H1 (cell line): ENCODE results near the gene FRMD5. TPM values are rescaled to one million over a fixed set of nuclear protein-coding genes. Genes with fewer than 3 reads are reported as not detected.

ENCODE experiments used
- FOSL1 ChIP-seq: IDR thresholded peaks from 2 replicates; pipeline ENCODE4 v1.6.1; 2011; ENCODE audit warnings: mild to moderate bottlenecking, low read depth, low read length, moderate library complexity; ENCODE audit not compliant: insufficient read depth
- HDAC6 ChIP-seq: IDR thresholded peaks from one replicate; pipeline ENCODE4 v1.7.1; 2012; ENCODE audit warnings: low read depth, mild to moderate bottlenecking, inconsistent platforms, low read length, moderate library complexity
- NRF1 ChIP-seq: IDR thresholded peaks from 2 replicates; pipeline ENCODE4 v1.6.1; 2011; ENCODE audit warnings: mild to moderate bottlenecking, low read depth, low read length, improper control_type of control experiment
- POLR2AphosphoS5 ChIP-seq: IDR thresholded peaks from 2 replicates; pipeline ENCODE4 v1.6.1; 2011; ENCODE audit warnings: low read depth, low read length
- TAF1 ChIP-seq: IDR thresholded peaks from 2 replicates; pipeline ENCODE4 v1.6.1; 2011; ENCODE audit warnings: mild to moderate bottlenecking, low read depth, low read length
- YY1 ChIP-seq: IDR thresholded peaks from 2 replicates; pipeline ENCODE4 v1.6.1; 2011; ENCODE audit warnings: low read depth, mild to moderate bottlenecking, low read length
- polyA plus RNA-seq, 7 experiments: library from polyadenylated mRNA; depleted of rRNA in 3 of 7; stranded (reverse) in 5 of 7; unstranded in 2 of 7; fragments of >200 nt in 5 of 7; fragments of 200-250 nt in 2 of 7; gene quantifications; 1 replicate in 5 of 7; 2 replicates in 1 of 7; 4 replicates in 1 of 7; pipeline versions ENCODE4 v1.2.1 to v1.2.3, GENCODE V29; 2011 to 2013; ENCODE audit warnings: missing spikeins in 2 of 7, mixed read lengths in 2 of 7
- total RNA-seq: library from RNA; stranded (reverse); fragmentation: NEBNext Ultra II Directional; extraction: Animal tissue kit (Norgen Biotek cat#: 25700); gene quantifications from 2 replicates; pipeline ENCODE4 v1.2.1, GENCODE V29; 2021
- TF ChIP-seq, protein P1 (sequence below): fragments of 300-600 bp; sonication (generic); IDR thresholded peaks from 2 replicates; pipeline ENCODE4 v1.7.1; 2012; ENCODE audit warnings: low read length, moderate library complexity, mild to moderate bottlenecking, inconsistent platforms; ENCODE audit not compliant: insufficient replicate concordance
- TF ChIP-seq, protein P2 (sequence below): IDR thresholded peaks from 2 replicates; pipeline ENCODE4 v1.6.1; 2011; ENCODE audit warnings: low read depth, mild to moderate bottlenecking, low read length; ENCODE audit not compliant: insufficient read depth
- TF ChIP-seq, protein P3 (sequence below), 3 experiments: IDR thresholded peaks; 1 replicate in 2 of 3; 2 replicates in 1 of 3; pipeline versions ENCODE4 v1.5.1 to v1.6.1; 2011; ENCODE audit warnings: low read length in 3 of 3, mild to moderate bottlenecking in 3 of 3, inconsistent platforms in 2 of 3, low read depth in 1 of 3, moderate library complexity in 1 of 3; ENCODE audit not compliant: insufficient read depth in 1 of 3; ENCODE audit errors: control extremely low read depth in 1 of 3

FRMD5 gene
- total and polyA plus RNA-seq, 2 of the 8 experiments (the other 6 are each of a cell fraction or from before 2014, with no cell fraction given): 10.1 to 12.6 TPM

DNA sequence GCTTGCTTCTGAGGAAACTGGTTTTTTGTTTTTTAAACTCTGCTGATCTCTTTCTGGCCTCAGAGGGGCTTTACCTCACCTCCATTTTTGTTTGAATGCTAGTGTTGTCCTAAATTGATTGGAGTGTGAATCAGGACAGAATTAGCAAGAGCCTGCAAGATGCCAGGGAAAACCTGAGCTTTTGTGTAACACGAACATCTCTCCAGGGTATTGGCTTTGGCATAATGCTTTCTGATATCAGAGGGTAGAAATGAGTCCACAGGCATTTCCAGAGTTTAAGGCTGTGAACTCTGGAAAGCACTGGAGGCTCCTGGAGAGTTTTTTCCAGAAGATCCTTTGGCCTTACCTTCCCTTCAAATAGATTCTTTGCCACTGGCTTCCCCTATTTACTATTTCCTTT lies 281.1 kb downstream of the FRMD5 start (continued):
- TF ChIP-seq, protein P1, sequence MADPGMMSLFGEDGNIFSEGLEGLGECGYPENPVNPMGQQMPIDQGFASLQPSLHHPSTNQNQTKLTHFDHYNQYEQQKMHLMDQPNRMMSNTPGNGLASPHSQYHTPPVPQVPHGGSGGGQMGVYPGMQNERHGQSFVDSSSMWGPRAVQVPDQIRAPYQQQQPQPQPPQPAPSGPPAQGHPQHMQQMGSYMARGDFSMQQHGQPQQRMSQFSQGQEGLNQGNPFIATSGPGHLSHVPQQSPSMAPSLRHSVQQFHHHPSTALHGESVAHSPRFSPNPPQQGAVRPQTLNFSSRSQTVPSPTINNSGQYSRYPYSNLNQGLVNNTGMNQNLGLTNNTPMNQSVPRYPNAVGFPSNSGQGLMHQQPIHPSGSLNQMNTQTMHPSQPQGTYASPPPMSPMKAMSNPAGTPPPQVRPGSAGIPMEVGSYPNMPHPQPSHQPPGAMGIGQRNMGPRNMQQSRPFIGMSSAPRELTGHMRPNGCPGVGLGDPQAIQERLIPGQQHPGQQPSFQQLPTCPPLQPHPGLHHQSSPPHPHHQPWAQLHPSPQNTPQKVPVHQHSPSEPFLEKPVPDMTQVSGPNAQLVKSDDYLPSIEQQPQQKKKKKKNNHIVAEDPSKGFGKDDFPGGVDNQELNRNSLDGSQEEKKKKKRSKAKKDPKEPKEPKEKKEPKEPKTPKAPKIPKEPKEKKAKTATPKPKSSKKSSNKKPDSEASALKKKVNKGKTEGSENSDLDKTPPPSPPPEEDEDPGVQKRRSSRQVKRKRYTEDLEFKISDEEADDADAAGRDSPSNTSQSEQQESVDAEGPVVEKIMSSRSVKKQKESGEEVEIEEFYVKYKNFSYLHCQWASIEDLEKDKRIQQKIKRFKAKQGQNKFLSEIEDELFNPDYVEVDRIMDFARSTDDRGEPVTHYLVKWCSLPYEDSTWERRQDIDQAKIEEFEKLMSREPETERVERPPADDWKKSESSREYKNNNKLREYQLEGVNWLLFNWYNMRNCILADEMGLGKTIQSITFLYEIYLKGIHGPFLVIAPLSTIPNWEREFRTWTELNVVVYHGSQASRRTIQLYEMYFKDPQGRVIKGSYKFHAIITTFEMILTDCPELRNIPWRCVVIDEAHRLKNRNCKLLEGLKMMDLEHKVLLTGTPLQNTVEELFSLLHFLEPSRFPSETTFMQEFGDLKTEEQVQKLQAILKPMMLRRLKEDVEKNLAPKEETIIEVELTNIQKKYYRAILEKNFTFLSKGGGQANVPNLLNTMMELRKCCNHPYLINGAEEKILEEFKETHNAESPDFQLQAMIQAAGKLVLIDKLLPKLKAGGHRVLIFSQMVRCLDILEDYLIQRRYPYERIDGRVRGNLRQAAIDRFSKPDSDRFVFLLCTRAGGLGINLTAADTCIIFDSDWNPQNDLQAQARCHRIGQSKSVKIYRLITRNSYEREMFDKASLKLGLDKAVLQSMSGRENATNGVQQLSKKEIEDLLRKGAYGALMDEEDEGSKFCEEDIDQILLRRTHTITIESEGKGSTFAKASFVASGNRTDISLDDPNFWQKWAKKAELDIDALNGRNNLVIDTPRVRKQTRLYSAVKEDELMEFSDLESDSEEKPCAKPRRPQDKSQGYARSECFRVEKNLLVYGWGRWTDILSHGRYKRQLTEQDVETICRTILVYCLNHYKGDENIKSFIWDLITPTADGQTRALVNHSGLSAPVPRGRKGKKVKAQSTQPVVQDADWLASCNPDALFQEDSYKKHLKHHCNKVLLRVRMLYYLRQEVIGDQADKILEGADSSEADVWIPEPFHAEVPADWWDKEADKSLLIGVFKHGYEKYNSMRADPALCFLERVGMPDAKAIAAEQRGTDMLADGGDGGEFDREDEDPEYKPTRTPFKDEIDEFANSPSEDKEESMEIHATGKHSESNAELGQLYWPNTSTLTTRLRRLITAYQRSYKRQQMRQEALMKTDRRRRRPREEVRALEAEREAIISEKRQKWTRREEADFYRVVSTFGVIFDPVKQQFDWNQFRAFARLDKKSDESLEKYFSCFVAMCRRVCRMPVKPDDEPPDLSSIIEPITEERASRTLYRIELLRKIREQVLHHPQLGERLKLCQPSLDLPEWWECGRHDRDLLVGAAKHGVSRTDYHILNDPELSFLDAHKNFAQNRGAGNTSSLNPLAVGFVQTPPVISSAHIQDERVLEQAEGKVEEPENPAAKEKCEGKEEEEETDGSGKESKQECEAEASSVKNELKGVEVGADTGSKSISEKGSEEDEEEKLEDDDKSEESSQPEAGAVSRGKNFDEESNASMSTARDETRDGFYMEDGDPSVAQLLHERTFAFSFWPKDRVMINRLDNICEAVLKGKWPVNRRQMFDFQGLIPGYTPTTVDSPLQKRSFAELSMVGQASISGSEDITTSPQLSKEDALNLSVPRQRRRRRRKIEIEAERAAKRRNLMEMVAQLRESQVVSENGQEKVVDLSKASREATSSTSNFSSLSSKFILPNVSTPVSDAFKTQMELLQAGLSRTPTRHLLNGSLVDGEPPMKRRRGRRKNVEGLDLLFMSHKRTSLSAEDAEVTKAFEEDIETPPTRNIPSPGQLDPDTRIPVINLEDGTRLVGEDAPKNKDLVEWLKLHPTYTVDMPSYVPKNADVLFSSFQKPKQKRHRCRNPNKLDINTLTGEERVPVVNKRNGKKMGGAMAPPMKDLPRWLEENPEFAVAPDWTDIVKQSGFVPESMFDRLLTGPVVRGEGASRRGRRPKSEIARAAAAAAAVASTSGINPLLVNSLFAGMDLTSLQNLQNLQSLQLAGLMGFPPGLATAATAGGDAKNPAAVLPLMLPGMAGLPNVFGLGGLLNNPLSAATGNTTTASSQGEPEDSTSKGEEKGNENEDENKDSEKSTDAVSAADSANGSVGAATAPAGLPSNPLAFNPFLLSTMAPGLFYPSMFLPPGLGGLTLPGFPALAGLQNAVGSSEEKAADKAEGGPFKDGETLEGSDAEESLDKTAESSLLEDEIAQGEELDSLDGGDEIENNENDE: no peak
- TF ChIP-seq, protein P2, sequence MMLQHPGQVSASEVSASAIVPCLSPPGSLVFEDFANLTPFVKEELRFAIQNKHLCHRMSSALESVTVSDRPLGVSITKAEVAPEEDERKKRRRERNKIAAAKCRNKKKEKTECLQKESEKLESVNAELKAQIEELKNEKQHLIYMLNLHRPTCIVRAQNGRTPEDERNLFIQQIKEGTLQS: no peak
- TF ChIP-seq FOSL1: no peak
- no peak for TF ChIP-seq POLR2AphosphoS5
- TF ChIP-seq YY1: no peak
- TF ChIP-seq NRF1: no peak
- no peak for TF ChIP-seq TAF1
- no peak for TF ChIP-seq HDAC6
- TF ChIP-seq, protein P3, sequence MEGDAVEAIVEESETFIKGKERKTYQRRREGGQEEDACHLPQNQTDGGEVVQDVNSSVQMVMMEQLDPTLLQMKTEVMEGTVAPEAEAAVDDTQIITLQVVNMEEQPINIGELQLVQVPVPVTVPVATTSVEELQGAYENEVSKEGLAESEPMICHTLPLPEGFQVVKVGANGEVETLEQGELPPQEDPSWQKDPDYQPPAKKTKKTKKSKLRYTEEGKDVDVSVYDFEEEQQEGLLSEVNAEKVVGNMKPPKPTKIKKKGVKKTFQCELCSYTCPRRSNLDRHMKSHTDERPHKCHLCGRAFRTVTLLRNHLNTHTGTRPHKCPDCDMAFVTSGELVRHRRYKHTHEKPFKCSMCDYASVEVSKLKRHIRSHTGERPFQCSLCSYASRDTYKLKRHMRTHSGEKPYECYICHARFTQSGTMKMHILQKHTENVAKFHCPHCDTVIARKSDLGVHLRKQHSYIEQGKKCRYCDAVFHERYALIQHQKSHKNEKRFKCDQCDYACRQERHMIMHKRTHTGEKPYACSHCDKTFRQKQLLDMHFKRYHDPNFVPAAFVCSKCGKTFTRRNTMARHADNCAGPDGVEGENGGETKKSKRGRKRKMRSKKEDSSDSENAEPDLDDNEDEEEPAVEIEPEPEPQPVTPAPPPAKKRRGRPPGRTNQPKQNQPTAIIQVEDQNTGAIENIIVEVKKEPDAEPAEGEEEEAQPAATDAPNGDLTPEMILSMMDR (IDR thresholded peaks at IDR 0.05; ENCODE audit: control extremely low read depth in 1 of 3, insufficient read depth in 1 of 3, low read depth in 1 of 3, low read length in 3 of 3): no peak
